Keratinocyte (primary cell): Measurements from ENCODE around the gene CACHD1. TPM values are rescaled to one million over a fixed set of nuclear protein-coding genes. Genes with fewer than 3 reads are reported as not detected.

Source experiments
- DNase-seq: peaks from one replicate; pipeline ENCODE4 v3.0.0-alpha.2; 2011; ENCODE audit warnings: low read depth, missing footprints, low spot score
- FAIRE-seq: peaks from 2 replicates; lab custom pipeline; 2011; peaks lifted over from hg19 to GRCh38; lab: Jason Lieb, UNC
- H2AFZ ChIP-seq: 2 replicates; pipeline ENCODE4 v1.6.0; 2012; ENCODE audit warnings: low read length, control low read depth, inconsistent platforms; ENCODE audit not compliant: control insufficient read depth
- H3K27ac ChIP-seq: 2 replicates; pipeline ENCODE4 v1.5.1; 2011; ENCODE audit warnings: low read length; ENCODE audit not compliant: control insufficient read depth, insufficient read depth
- H3K27me3 ChIP-seq: 3 replicates; pipeline ENCODE4 v1.6.0; 2011; ENCODE audit warnings: low read length; ENCODE audit not compliant: control insufficient read depth, insufficient read depth; ENCODE audit errors: extremely low read depth
- H3K36me3 ChIP-seq, 2 experiments: 2 replicates in 1 of 2; 3 replicates in 1 of 2; pipeline ENCODE4 v1.5.1; 2011; ENCODE audit warnings: low read length in 2 of 2, mild to moderate bottlenecking in 1 of 2; ENCODE audit not compliant: control insufficient read depth in 2 of 2, insufficient read depth in 2 of 2; ENCODE audit errors: extremely low read depth in 1 of 2
- H3K4me1 ChIP-seq: 3 replicates; pipeline ENCODE4 v1.5.1; 2011; ENCODE audit warnings: low read length; ENCODE audit not compliant: control insufficient read depth, insufficient read depth; ENCODE audit errors: extremely low read depth
- H3K4me2 ChIP-seq: 3 replicates; pipeline ENCODE4 v1.6.0; 2011; ENCODE audit warnings: low read depth, low read length; ENCODE audit not compliant: control insufficient read depth, insufficient read depth; ENCODE audit errors: extremely low read depth
- H3K4me3 ChIP-seq, 3 experiments: fragments of 200-600 bp in 1 of 3; sonication (generic) in 1 of 3; 2 replicates in 2 of 3; 3 replicates in 1 of 3; pipeline ENCODE4 v1.5.1; 2011 to 2016; ENCODE audit warnings: low read length in 3 of 3, mild to moderate bottlenecking in 3 of 3, control low read depth in 2 of 3, inconsistent platforms in 1 of 3, low read depth in 1 of 3, mixed read lengths in 1 of 3, mixed run types in 1 of 3, moderate library complexity in 1 of 3; ENCODE audit not compliant: control insufficient read depth in 2 of 3, insufficient read depth in 2 of 3; ENCODE audit errors: extremely low read depth in 1 of 3
- H3K79me2 ChIP-seq: 2 replicates; pipeline ENCODE4 v1.6.0; 2012; ENCODE audit warnings: low read length; ENCODE audit not compliant: control insufficient read depth, insufficient read depth
- H3K9ac ChIP-seq: 3 replicates; pipeline ENCODE4 v1.6.0; 2011; ENCODE audit warnings: low read length; ENCODE audit not compliant: control insufficient read depth, insufficient read depth; ENCODE audit errors: extremely low read depth
- H3K9me1 ChIP-seq: 3 replicates; pipeline ENCODE4 v1.6.0; 2011; ENCODE audit warnings: low read length; ENCODE audit not compliant: control insufficient read depth, insufficient read depth; ENCODE audit errors: extremely low read depth
- H3K9me3 ChIP-seq: 2 replicates; pipeline ENCODE4 v1.5.1; 2012; ENCODE audit warnings: low read depth, low read length; ENCODE audit not compliant: control insufficient read depth
- H4K20me1 ChIP-seq: 3 replicates; pipeline ENCODE4 v1.6.0; 2011; ENCODE audit warnings: low read length; ENCODE audit not compliant: control insufficient read depth, insufficient read depth; ENCODE audit errors: extremely low read depth
- CTCF ChIP-seq, 3 experiments: IDR thresholded peaks in 1 of 3; conservative IDR thresholded peaks in 1 of 3; optimal IDR thresholded peaks in 1 of 3; 2 replicates in 2 of 3; 3 replicates in 1 of 3; pipeline versions ENCODE3 to v1.5.1; 2011; ENCODE audit warnings: low read length in 3 of 3, mild to moderate bottlenecking in 3 of 3, moderate library complexity in 2 of 3, control low read depth in 1 of 3, inconsistent platforms in 1 of 3; ENCODE audit not compliant: insufficient read depth in 2 of 3; ENCODE audit errors: extremely low read depth in 1 of 3
- EZH2 ChIP-seq: IDR thresholded peaks from one replicate; pipeline ENCODE4 v1.6.1; 2012; ENCODE audit warnings: inconsistent platforms, mild to moderate bottlenecking, low read length, moderate library complexity
- dilution Hi-C: fragments of 300-500 bp; cut with MboI; formaldehyde crosslinking; loops from one replicate; pipeline ENCODE4 v1.7.0; 2020; ENCODE audit warnings: low sequenced_read_pairs; ENCODE audit not compliant: extremely low pct_ligation_motif_present
- polyA plus RNA-seq, 5 experiments: library from polyadenylated mRNA; depleted of rRNA in 3 of 5; stranded (reverse) in 3 of 5; stranded (forward) in 1 of 5; unstranded in 1 of 5; fragments of >200 nt; gene quantifications; 1 replicate in 1 of 5; 2 replicates in 3 of 5; 3 replicates in 1 of 5; pipeline versions ENCODE4 v1.2.1 to v1.2.3, GENCODE V29; 2011 to 2012; ENCODE audit warnings: missing spikeins in 2 of 5, low read depth in 1 of 5, low replicate concordance in 1 of 5

Gene CACHD1
- polyA plus RNA-seq, 1 donor (not counting 4 experiments of a cell fraction or from before 2014, with no cell fraction given): 2.4 TPM

GRCh38 chr1:64669098-64669675 lies 199.3 kb downstream of the CACHD1 start:
- Histone ChIP-seq H3K9me1 (no peaks in the 10 kb centered on the region), H3K79me2 (no peaks in the 10 kb centered on the region), H4K20me1 (no peaks in the 10 kb centered on the region), H3K36me3 (no peaks in the 10 kb centered on the region), H3K4me2 (no peak overlapping the region), H3K4me3 (no peak overlapping the region), H2AFZ (no peak overlapping the region), H3K9ac (no peak overlapping the region), H3K4me1 (no peaks in the 10 kb centered on the region), H3K9me3 (no peaks in the 10 kb centered on the region), H3K27ac (no peak overlapping the region), H3K27me3 (no peaks in the 10 kb centered on the region)
- no peak for FAIRE-seq
- no peak for TF ChIP-seq CTCF (optimal IDR thresholded peaks at IDR 0.05 in 1 of 3, IDR thresholded peaks at IDR 0.05 in 1 of 3, conservative IDR thresholded peaks at IDR 0.05 in 1 of 3; ENCODE audit: extremely low read depth in 1 of 3, insufficient read depth in 2 of 3, low read length in 3 of 3)
- no peak for TF ChIP-seq EZH2
- dilution Hi-C loops: no loop called here
- no peak for DNase-seq

- no peak overlapping the region for H2AFZ ChIP-seq
- DNase-seq (no peak), FAIRE-seq (no peak)
- H3K4me1 ChIP-seq: no peaks in the 10 kb centered on the region
- no peaks in the 10 kb centered on the region for H3K9me1 ChIP-seq
- dilution Hi-C loops: no loop called here
- H3K79me2 ChIP-seq: no peaks in the 10 kb centered on the region
- no peaks in the 10 kb centered on the region for H3K27me3 ChIP-seq
- no peaks in the 10 kb centered on the region for H4K20me1 ChIP-seq
- H3K36me3 ChIP-seq: no peaks in the 10 kb centered on the region
- no peak overlapping the region for H3K4me3 ChIP-seq
- no peaks in the 10 kb centered on the region for H3K9me3 ChIP-seq
- no peak overlapping the region for H3K9ac ChIP-seq
- no peak overlapping the region for H3K4me2 ChIP-seq
- H3K27ac ChIP-seq: no peak overlapping the region
- TF ChIP-seq EZH2 (no peak), CTCF (optimal IDR thresholded peaks at IDR 0.05 in 1 of 3, IDR thresholded peaks at IDR 0.05 in 1 of 3, conservative IDR thresholded peaks at IDR 0.05 in 1 of 3; ENCODE audit: extremely low read depth in 1 of 3, insufficient read depth in 2 of 3, low read length in 3 of 3) (peak; percentile 38 to 55 (median 40))
Measured at GRCh38 chr1:64675718-64676345, 205.9 kb downstream of the CACHD1 start.
